HG02642 (cell line): Measurements from ENCODE around the gene LARP4.
A peak's percentile ranks its signal among the peaks of the same experiment; 100 is the strongest.
"Not testable (repeated sequence)": the region's sequence is repeated elsewhere in the genome, so short reads cannot be mapped to it uniquely, and the experiment has no call there.

Source experiments
- ATAC-seq: cut with Tn5 transposase; IDR thresholded peaks from one replicate; pipeline ENCODE4 v1.9.1; 2021; ENCODE audit warnings: mild to moderate bottlenecking; ENCODE audit not compliant: unreplicated experiment, poor library complexity

LARP4 gene

DNA sequence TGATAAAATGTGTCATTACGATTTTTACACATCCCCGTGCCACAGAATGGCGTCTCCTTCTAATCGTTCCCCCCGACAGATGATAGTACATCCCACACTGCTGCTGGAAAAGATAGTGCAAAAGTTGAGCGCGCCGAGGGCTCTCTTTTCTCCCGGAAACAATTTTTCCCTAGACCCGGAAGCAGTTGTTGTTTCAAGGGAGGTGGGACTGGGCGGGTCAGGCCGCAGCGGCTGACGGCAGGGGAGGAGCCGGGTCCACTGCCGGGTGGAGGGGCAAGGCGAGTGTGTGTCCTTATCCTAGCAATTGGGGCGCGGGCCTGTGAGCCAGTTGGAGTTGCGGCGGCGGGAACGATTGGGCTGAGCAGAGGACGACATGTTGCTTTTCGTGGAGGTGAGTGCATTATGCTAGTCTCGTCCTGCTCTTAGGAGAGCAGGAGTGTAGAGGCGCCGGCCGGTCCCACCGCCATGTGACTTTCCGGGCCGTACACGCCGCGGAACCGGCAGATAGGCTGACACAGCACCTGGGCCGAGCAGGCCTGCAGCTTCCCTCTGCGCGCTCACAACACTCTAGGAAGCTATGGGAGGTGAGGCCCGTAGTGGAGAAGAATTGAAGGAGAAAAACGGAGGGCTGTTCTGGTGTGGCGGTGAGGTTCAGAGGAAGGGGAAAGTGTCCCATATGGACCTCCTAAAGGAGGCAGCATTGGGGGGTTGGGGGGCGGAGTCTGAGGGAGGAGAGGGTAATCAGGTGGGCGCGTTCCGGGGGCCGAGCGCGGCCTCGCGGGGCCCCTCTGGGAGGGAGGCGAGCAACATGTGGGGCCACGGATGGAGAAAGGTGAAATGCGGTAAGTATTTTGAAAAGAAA lies at the start of gene LARP4:
Gene LARP4, plus strand, starts transcription at position 248 of the 862 bp plus-strand sequence. Its CDS starts 126 bp downstream, at position 374.
- ATAC-seq: peak; percentile 94

GRCh38 chr12:50351120-50352043 lies 49.3 kb upstream of the LARP4 start:
- ATAC-seq: no peak

GRCh38 chr12:50353404-50353803 lies 47.3 kb upstream of the LARP4 start:
- no peak for ATAC-seq

GRCh38 chr12:50353869-50354593 lies 46.7 kb upstream of the LARP4 start:
- no peak for ATAC-seq

DNA sequence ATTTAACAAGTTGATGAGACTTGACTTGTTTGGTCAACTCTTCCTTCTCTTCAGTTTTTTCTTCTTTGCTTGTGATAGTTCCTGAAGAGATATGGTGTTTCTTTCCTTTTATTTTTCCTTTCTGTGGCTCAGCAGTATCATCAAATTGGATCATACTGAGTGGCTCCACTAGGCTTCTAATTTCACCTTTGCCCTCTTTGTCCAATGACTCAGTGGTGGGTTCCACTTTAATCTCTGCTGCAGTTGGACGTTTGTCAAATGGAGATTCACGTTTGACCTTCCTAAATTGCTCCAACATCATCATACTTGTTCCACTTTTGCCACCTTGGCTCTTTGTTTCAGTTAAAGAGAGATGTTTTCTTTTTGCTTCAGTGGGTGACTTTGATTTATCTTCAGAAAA lies 45.8 kb upstream of the LARP4 start:
- no peak for ATAC-seq

DNA sequence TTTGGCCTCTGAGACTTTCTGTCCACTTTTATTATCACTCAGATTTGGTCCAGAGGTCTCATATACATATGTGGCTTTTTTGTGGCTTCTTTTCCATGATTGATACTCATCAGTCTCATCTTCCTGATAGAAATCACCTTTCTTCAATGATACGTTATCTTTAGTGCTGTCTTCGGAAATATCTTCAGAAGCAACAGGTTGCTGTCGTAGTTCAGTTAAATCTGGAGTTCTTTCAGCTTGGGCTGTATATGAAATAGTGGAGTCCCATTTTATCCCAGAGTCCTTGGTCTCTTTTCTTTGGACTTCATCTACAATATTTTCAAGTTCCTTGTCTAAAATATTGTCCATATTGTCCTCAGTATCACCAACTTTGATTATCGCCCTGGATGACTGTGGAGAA lies 45.3 kb upstream of the LARP4 start:
- ATAC-seq: no peak

- ATAC-seq: no peak
Observed at GRCh38 chr12:50362671-50363070, 38.0 kb upstream of the LARP4 start.

GRCh38 chr12:50363141-50363540 lies 37.5 kb upstream of the LARP4 start:
- ATAC-seq: no peak

DNA sequence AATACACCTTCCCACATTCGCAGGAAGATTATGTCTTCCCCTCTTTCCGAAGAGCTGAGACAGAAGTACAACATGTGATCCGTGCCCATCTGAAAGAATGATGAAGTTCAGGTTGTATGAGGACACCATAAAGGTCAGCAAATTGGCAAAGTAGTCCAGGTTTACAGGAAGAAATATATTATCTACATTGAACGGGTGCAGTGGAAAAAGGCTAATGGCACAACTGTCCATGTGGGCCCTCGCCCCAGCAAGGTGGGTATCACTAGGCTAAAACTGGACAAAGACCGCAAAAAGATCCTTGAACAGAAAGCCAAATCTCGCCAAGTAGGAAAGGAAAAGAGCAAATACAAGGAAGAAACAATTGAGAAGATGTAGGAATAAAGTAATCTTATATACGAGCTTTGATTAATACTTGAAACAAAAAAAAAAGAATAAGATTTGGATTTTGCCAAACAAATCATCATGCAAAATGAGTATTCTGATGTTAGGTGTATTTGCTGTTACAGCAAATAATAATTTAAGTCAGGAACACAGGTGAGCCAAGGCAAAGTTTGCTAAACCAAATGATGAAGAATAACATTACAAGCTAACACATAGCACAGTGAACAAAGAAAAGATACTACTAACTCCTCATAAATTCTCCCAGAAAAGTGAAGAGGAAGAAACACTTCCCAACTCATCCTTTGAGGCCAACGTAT lies 34.8 kb upstream of the LARP4 start:
- no peak for ATAC-seq

- ATAC-seq: not testable (repeated sequence)
Observed at GRCh38 chr12:50370672-50371071, 30.0 kb upstream of the LARP4 start.

- no peak for ATAC-seq
Observed at GRCh38 chr12:50375802-50376201, 24.9 kb upstream of the LARP4 start.

DNA sequence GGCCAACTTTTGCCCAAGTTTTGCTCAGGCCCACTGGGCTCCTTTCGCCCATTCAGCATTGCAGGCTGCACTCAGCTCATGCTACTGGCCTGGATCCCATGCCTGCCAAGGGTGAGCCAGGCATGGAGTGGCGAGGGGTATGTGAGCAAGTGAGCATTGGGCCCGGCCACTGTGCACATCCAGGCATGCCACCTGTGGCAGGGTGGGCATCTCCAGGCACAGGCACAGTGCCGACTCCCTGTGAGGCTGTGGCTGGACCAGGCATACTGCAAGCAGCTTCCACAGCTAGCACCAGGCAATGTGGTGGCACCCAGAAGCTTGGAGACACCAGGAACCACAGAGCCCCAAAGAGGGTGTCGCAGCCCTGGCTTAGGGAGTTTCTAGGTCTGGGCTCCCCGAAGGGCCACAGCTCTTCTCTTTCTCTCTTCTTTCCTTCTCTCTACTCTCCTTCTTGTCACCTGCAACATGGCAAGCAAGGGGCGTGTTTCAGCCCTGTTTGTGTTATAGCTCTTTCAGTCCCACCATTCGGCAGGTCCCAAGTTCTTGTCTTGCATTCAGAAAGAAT lies 19.8 kb upstream of the LARP4 start:
- ATAC-seq: no peak

DNA sequence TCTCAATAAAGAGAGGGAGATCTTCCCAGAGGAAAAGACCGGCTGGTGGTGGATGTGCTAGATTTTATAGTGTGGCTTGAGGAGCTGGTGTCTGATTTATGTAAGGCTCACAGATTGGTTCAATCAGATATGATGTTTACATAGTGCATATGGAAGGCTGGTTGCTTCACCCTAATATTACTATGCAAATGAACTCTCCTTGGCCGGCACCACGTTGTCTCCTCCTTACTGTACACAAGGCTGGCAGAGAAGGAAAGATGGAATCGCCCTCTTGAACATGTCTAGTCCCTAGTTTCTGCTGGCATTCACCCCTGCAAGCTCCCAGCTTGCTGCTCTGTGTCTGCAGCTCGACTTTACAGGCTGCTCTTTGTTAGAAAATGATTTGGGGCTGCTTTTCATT lies 13.2 kb upstream of the LARP4 start:
- ATAC-seq: no peak

DNA sequence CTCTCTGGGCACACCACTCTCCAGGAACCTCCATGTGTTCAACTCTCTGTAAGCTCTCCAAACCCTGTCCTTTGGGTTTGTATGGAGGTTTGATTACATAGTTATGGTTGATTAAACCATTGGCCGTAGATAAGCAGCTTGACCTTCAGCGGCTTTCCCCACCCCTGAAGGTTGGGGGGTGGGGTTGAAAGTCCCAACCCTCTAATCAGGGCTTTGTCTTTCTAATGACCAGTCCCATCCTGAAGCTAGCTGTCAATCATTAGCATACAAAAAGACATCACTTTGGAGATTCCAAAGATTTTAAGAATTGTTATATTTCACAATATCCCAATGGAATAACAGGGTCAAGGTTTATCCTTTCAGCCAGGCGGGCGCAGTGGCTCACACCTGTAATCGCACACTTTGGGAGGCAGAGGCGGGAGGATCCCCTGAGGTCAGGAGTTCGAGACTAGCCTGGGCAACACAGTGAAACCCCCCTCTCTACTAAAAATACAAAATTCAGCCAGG lies 12.7 kb upstream of the LARP4 start:
- no peak for ATAC-seq

GRCh38 chr12:50388793-50389192 lies 11.9 kb upstream of the LARP4 start:
- not testable (repeated sequence) for ATAC-seq

- no peak for ATAC-seq
Observed at GRCh38 chr12:50390316-50390741, 10.4 kb upstream of the LARP4 start.

- no peak for ATAC-seq
Observed at GRCh38 chr12:50394469-50395029, 6.1 kb upstream of the LARP4 start.

DNA sequence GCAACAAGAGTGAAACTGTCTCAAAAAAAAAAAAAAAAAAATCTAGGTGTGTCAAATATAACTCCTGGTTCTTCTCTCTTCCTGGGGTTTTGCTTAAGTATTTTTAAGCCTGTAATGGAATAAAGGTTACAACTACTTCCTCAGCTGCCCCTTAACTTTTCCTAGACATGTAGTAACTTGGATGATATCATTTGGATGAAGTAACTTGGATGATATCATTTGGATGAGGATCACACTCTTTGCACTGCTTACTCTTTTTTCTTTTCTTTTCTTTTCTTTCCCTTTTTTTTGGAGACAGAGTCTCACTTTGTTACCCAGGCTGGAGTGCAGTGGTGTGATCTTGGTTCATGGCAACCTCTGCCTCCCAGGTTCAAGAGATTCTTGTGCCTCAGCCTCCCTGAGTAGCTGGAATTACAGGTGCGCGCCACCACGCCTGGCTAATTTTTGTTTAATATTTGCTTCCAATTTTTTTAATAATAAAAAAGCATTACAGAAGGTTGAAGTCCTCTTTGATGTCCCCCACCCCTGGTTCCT lies 3.5 kb upstream of the LARP4 start:
- no peak for ATAC-seq

DNA sequence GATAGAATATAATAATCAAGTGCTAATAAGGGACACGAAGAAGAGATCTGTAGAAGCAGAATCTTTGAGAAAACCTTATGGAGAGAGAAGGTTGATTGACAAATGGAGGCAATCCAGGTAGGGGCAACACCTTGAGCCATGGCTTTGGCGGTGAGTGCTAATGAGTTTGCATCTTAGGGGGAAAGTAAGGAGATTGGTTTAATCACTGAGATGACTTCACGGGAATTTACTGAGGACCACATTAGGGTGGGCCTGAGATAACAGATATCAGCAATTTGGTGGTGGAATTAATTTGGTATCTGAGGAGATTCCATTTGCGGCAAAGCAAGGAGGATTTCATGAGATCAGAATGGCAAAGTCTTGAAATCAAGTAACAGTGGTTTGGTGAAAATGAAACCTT lies 1.8 kb upstream of the LARP4 start:
- ATAC-seq: no peak
